NK-92 (cell line): ENCODE measurements around the gene RXRA.
"Not testable (repeated sequence)": the region's sequence is repeated elsewhere in the genome, so short reads cannot be mapped to it uniquely, and the experiment has no call there.

Experiments used
- DNase-seq: peaks from one replicate; lab custom pipeline; 2025; ENCODE audit not compliant: unreplicated experiment; lab: John Stamatoyannopoulos, UW

The RXRA gene

GRCh38 chr9:134307674-134308638, 18.3 kb upstream of the RXRA start:
- DNase-seq: no peak

GRCh38 chr9:134308639-134309220, 17.5 kb upstream of the RXRA start:
- not testable (repeated sequence) for DNase-seq

GRCh38 chr9:134313470-134313869, 12.8 kb upstream of the RXRA start:
- DNase-seq: no peak

GRCh38 chr9:134314039-134314949, 12.0 kb upstream of the RXRA start:
- no peak for DNase-seq

GRCh38 chr9:134314950-134315715, 11.1 kb upstream of the RXRA start:
- DNase-seq: no peak

GRCh38 chr9:134315716-134316448, 10.4 kb upstream of the RXRA start:
- no peak for DNase-seq

GRCh38 chr9:134316449-134317160, 9.7 kb upstream of the RXRA start:
- DNase-seq: no peak

- DNase-seq: no peak
Observed at GRCh38 chr9:134317400-134317789, 8.9 kb upstream of the RXRA start.

- DNase-seq: no peak
Observed at GRCh38 chr9:134317790-134318414, 8.4 kb upstream of the RXRA start.

- no peak for DNase-seq
Observed at GRCh38 chr9:134318481-134318891, 7.8 kb upstream of the RXRA start.

- DNase-seq: no peak
Observed at GRCh38 chr9:134318941-134319305, 7.3 kb upstream of the RXRA start.

GRCh38 chr9:134319306-134320125, 6.7 kb upstream of the RXRA start:
- no peak for DNase-seq

GRCh38 chr9:134320126-134320867, 6.0 kb upstream of the RXRA start:
- no peak for DNase-seq

GRCh38 chr9:134320868-134321471, 5.3 kb upstream of the RXRA start:
- DNase-seq: no peak

GRCh38 chr9:134321531-134321930, 4.7 kb upstream of the RXRA start:
- no peak for DNase-seq

GRCh38 chr9:134321946-134322741, 4.1 kb upstream of the RXRA start:
- no peak for DNase-seq
